ENCODE results near the gene ADAD2.
A peak's percentile ranks its signal among the peaks of the same experiment; 100 is the strongest.

The ADAD2 gene

GRCh38 chr16:84245956-84246678 is 55.2 kb downstream of the ADAD2 start:
- ChIA-PET POLR2A (no interaction called here), CTCF (interaction anchor here (1.3 to 1.9 kb wide), 2 partner anchors 10 to 31 kb away, joined by 3 to 11 read pairs; no protein-coding TSS in a partner anchor)
- H3K4me1 ChIP-seq (ENCODE audit: control insufficient read depth, insufficient read depth, low read length), result no peaks in the 10 kb centered on the region

GRCh38 chr16:84246679-84247077 is 55.7 kb downstream of the ADAD2 start:
- H3K36me3 ChIP-seq (ENCODE audit: control insufficient read depth in 2 of 2, insufficient read depth in 1 of 2, low read length in 2 of 2), result no peaks in the 10 kb centered on the region
- POLR2A ChIA-PET, result interaction anchor here (0.7 kb wide), 1 partner anchor 22 kb away, joined by 3 read pairs; no protein-coding TSS in a partner anchor
- H3K9me3 ChIP-seq (ENCODE audit: control insufficient read depth, insufficient read depth, low read depth, low read length), result no peaks in the 10 kb centered on the region
- CTCF ChIA-PET, result interaction anchor here (1.9 kb wide), 1 partner anchor 30 kb away, joined by 11 read pairs; no protein-coding TSS in a partner anchor
- no peak overlapping the region for H3K4me3 ChIP-seq (ENCODE audit: low read depth, low read length)
- TF ChIP-seq ZFHX2 (tag by site-specific recombination; conservative IDR thresholded peaks at IDR 0.05) (no peak), ZNF132 (tag by site-specific recombination; IDR thresholded peaks at IDR 0.05; ENCODE audit: borderline replicate concordance) (no peak), EGR2 (tag by site-specific recombination; IDR thresholded peaks at IDR 0.05; ENCODE audit: low read depth) (no peak), PRDM10 (tag by site-specific recombination; IDR thresholded peaks at IDR 0.05) (no peak), ZNF366 (tag by site-specific recombination; conservative IDR thresholded peaks at IDR 0.05) (no peak), KLF1 (tag by site-specific recombination; IDR thresholded peaks at IDR 0.05) (0 out of 2 replicates have a peak, but pooled peaks have one; percentile 9)
- H3K27ac ChIP-seq (ENCODE audit: extremely low read depth, low read depth, low read length), result no peak overlapping the region
- H3K4me1 ChIP-seq (ENCODE audit: control insufficient read depth, insufficient read depth, low read length), result no peaks in the 10 kb centered on the region

More at GRCh38 chr16:84245956-84246678, 55.2 kb downstream of the ADAD2 start:
- no peaks in the 10 kb centered on the region for H3K36me3 ChIP-seq (ENCODE audit: control insufficient read depth in 2 of 2, insufficient read depth in 1 of 2, low read length in 2 of 2)
- no peak overlapping the region for H3K4me3 ChIP-seq (ENCODE audit: low read depth, low read length)
- H3K9me3 ChIP-seq (ENCODE audit: control insufficient read depth, insufficient read depth, low read depth, low read length), result no peaks in the 10 kb centered on the region
- no peak overlapping the region for H3K27ac ChIP-seq (ENCODE audit: extremely low read depth, low read depth, low read length)
- TF ChIP-seq ZNF341 (tag by site-specific recombination; IDR thresholded peaks at IDR 0.05; ENCODE audit: low read depth), result no peak
- TF ChIP-seq ZNF366 (tag by site-specific recombination; conservative IDR thresholded peaks at IDR 0.05), result no peak
- TF ChIP-seq ZNF324 (tag by site-specific recombination; IDR thresholded peaks at IDR 0.05), result no peak
- TF ChIP-seq GFI1B (tag by site-specific recombination; IDR thresholded peaks at IDR 0.05), result no peak
- no peak for TF ChIP-seq ZNF701 (tag by site-specific recombination; IDR thresholded peaks at IDR 0.05)
- no peak for TF ChIP-seq GLI2 (tag by site-specific recombination; IDR thresholded peaks at IDR 0.05; ENCODE audit: borderline replicate concordance, low read depth)
- TF ChIP-seq, protein P1, sequence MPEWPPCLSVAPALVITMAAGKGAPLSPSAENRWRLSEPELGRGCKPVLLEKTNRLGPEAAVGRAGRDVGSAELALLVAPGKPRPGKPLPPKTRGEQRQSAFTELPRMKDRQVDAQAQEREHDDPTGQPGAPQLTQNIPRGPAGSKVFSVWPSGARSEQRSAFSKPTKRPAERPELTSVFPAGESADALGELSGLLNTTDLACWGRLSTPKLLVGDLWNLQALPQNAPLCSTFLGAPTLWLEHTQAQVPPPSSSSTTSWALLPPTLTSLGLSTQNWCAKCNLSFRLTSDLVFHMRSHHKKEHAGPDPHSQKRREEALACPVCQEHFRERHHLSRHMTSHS (tag by site-specific recombination; IDR thresholded peaks at IDR 0.05), result no peak

Measured in HEK293 (cell line).